NCI-H510A treated with DMSO at 0.1 percent for 48 hours (cell line): ENCODE data around the gene RBBP5.
"Not testable (repeated sequence)": the region's sequence is repeated elsewhere in the genome, so short reads cannot be mapped to it uniquely, and the experiment has no call there.

Experiments
- DNase-seq: peaks from one replicate; lab custom pipeline; 2025; lab: John Stamatoyannopoulos, UW

The RBBP5 gene, protein sequence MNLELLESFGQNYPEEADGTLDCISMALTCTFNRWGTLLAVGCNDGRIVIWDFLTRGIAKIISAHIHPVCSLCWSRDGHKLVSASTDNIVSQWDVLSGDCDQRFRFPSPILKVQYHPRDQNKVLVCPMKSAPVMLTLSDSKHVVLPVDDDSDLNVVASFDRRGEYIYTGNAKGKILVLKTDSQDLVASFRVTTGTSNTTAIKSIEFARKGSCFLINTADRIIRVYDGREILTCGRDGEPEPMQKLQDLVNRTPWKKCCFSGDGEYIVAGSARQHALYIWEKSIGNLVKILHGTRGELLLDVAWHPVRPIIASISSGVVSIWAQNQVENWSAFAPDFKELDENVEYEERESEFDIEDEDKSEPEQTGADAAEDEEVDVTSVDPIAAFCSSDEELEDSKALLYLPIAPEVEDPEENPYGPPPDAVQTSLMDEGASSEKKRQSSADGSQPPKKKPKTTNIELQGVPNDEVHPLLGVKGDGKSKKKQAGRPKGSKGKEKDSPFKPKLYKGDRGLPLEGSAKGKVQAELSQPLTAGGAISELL

GRCh38 chr1:205121660-205122488 is at the start of gene RBBP5:
TSS of gene RBBP5 (minus strand) at chr1:205121978. CDS start at chr1:205121873, 105 bp downstream.
- DNase-seq = peak; percentile 95

DNA sequence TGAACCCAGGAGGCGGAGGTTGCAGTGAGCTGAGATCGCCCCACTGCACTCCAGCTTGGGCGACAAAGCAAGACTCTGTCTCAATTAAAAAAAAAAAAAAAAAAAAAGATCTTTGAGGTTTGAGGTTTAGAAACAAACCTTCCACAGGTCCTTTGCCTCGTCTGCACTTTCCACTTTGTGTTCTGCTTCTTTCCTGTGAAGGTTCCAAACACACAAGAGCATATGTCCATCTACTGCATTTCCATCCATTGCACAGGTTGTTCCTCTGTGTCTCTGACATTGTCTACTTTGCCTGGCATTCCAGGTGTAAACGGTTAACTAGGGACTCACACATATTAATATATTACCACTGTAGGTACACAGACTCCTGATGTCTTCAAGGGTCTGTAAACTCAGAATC is 49.6 kb upstream of the RBBP5 start:
- no peak for DNase-seq

DNA sequence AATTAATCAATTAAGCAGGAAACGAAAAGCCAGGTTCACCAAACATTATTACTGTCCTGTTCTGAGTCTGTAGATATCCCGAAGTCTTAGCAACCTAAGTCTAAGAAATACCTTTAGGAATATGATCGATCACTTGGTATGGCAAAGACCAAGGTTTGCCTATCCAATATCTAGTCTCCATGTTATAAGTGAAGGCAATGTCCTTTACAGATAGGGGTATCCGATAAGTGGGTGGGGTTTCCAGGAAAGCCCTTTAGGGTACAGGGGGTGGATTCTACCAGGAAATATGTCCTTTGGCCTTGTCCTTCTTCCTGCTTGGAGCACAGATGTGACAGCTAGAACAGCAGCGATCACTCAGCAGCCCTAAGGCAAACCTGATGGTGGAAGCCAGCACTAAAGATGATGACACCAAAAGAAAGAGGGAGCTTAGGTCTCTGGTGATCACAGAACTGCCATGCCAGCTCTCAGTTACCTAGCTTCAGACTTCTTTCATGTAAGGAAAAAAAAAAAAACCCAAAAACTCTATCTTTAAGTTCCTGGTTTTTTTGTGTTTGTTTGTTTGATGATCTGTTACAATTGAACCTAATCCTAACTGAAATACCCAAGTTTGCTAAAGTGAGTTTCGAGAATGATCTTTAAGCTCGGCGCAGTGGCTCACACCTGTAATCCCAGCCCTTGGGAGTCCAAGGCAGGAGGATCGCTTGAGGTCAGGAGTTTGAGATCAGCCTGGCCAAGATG is 48.9 kb upstream of the RBBP5 start:
- no peak for DNase-seq

DNA sequence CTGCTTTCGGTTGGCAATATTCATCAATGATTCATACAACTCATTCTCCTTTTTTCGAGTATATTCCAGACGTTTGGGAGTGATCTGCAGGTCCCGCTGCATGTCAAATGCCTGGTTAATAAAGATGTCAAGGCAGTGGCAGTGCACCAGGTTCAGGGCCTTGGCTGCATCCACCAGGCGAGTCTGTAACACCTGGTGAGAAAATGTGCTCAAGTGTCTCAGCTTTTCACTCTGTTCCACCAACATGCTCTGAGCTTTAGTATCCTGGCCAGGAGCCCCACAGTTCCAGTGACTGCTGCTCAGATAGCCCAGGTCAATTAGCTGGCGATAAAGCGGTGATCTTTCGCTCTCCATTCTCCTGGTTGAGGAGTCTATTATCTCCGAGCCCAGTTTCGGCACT is 47.5 kb upstream of the RBBP5 start:
- no peak for DNase-seq

DNA sequence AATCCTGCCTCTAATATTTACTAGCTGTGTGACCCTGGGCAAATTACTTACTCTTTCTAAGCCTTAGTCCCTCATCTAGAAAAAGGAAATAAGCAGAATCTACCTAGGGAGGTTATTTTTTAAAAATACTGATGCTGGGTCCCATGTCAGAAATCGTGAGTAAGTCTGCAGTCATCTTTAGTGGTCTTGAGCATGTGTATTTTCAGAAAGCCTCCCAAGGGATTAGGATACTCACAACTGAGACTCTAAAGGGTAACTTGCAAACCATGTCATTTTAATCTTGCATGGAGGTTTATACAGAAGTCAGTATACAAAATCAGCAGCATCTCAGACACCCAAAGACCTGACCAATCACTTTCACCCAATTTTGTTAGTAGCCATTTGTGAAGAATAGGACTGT is 46.5 kb upstream of the RBBP5 start:
- DNase-seq = no peak

DNA sequence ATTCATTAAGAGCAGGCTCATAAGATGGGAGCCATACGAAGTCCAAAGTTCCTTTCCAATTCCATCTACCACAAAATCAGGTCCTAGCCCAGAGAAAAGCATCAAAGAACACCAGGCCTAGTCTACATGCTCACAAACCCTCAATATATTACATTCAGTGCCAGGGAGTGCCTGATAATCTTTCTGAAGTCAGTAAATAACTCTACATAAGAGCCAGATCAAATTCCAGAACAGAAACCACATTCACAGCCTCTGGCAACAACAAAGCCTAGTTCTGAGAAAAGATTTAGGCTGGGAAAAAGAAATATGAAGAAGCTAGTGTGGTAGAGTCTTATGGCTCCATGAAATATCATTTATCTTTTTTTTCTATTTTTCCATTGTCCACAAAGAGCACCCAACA is 40.5 kb upstream of the RBBP5 start:
- DNase-seq = no peak

DNA sequence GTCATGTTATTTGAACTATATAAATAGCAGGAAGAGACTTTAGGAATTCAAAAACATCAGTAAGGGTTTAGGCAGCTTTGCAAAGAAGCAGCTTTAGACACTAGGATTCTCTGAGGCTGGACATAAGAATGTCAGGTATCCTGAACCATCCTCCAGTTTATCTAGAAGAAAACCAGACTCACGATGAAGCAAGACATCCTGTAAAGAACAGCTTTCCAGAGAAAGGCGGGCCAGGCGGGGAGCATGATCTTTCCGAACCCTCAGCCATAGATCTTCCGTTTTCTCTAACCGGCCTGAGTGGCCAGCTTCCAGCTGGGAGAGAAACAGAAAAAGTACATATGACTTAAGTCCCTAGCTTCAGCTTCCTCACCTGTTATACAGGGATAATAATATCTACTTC is 39.3 kb upstream of the RBBP5 start:
- no peak for DNase-seq

DNA sequence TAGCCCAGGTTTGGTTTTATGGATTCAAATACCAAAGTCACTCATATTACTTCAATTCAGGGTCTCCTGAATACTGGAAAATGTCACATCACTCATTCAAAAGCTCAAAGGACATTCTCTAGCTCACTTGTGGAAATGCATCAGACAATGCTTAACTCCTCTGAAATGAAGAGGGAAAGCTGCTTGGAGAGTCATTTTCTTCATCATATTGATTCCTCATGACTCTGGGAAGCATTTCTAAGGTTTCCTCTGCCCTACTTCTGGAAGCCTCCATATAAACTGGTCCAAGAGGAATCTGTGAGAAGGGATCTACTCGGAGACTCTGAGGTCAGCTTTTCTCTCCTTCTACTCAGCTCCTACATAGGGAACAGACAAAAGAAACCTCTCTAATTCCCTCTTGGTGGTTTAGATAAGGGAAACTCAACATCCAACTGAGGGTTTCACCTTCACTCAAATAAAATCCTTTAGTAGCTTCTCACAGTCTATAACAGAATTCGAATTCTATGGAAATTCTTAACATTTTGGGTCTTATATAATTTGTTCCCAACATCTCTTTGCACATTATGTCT is 36.4 kb upstream of the RBBP5 start:
- no peak for DNase-seq

- not testable (repeated sequence) for DNase-seq
Observed at GRCh38 chr1:205155665-205156377, 34.0 kb upstream of the RBBP5 start.

GRCh38 chr1:205152505-205152904 is 30.7 kb upstream of the RBBP5 start:
- no peak for DNase-seq

GRCh38 chr1:205150651-205151428 is 29.1 kb upstream of the RBBP5 start:
- DNase-seq = no peak

DNA sequence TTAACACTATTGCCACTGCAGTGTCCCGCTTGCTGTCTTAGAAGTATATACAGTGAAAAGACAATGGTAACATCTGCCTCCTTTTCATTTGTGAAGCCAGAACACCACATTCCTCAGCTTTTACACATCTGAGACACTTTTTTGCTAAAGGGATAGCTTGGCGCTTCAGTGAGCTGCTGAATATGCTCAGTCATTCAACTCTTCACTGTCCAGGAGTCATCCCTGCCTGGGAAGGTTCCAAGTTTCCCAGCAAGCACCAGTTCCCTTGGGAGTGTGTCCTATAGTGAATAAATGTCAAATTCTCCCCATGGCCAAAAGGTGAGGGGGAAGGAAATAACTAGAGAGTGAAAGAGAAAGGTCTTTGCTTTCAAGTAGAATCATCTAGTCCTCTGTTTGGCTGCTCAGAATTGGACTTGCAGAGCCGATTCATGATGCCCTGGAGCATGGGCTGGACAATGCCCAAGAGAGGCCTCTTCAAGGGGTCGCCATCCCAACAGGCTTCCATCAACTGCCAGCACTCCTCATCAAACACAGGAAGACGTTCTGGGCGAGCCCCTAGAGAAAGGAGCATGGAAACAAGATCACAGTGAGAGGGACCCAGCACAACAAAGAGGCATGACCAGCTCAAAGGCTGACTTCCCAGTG is 25.5 kb upstream of the RBBP5 start:
- no peak for DNase-seq

GRCh38 chr1:205144751-205145150 is 23.0 kb upstream of the RBBP5 start:
- DNase-seq = no peak

- no peak for DNase-seq
Observed at GRCh38 chr1:205144046-205144720, 22.4 kb upstream of the RBBP5 start.

DNA sequence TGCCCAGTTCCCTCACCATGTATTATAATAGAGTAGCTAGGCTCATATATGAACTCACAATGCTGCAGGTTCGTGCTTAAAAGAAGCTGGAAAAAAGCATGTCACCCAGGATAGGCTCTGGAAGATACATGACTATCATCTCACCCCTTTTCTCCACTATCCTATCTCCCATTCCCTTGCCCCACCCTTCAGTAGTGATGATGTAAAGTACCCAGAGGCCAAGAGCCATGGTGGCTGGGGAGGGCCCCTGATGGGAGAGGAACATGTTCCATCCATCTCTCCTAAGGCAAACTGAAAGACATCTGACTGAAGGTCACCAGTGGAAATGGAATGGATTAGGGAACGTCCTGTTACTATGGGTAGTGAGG is 20.3 kb upstream of the RBBP5 start:
- no peak for DNase-seq

DNA sequence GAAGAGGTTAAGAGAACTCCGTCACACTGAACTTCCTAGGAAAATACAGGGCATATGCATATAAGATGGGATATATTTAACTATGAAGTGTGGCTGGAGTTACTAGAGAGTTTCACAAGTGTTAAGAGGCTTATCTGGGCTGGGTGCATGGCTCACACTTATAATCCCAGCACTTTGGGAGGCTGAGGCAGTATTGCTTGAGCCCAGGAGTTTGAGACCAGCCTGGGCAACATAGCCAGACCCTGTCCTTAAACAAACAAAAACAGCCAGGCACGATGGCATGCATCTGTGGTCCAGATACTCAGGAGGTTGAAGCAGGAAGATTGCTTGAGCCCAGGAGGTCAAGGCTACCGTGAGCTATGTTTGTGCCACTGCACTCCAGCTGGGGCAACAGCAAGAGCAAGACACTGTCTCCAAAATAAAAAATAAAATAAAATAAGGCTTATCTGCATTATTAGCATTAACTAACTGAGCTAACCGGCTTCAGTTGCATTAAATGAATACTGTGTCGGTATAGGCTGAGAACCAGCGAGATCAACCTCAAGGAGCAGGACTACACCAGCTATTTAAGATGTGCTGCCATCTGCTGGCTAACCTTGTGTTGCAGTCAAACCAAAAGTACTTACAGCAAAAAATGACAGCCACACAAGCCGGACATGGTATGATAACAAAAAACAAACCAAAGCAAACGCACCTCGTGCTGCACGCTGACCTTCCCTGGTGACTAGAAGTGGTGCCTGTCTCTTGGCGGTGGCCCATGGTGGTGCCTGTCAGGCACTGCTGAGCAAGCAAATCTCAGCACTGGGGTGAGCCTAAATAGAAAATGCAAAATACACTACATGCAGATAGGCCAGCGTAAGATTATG is 19.7 kb upstream of the RBBP5 start:
- DNase-seq = peak; percentile 77

GRCh38 chr1:205140113-205140512 is 18.3 kb upstream of the RBBP5 start:
- DNase-seq = no peak

- no peak for DNase-seq
Observed at GRCh38 chr1:205137901-205138300, 16.1 kb upstream of the RBBP5 start.
